Neural progenitor cell (in vitro differentiated cells): ENCODE measurements around the gene GNA15.

Source experiments
- EZH2 ChIP-seq: fragments of 200-600 bp; sonication (generic); IDR thresholded peaks from 2 replicates; pipeline ENCODE4 v1.6.1; 2017; ENCODE audit warnings: antibody characterized with exemption, mild to moderate bottlenecking, moderate library complexity
- TF ChIP-seq, protein P1 (sequence below): fragments of 200-600 bp; sonication (generic); IDR thresholded peaks from 2 replicates; pipeline ENCODE4 v1.5.1; 2017; ENCODE audit warnings: antibody characterized with exemption, mild to moderate bottlenecking

DNA sequence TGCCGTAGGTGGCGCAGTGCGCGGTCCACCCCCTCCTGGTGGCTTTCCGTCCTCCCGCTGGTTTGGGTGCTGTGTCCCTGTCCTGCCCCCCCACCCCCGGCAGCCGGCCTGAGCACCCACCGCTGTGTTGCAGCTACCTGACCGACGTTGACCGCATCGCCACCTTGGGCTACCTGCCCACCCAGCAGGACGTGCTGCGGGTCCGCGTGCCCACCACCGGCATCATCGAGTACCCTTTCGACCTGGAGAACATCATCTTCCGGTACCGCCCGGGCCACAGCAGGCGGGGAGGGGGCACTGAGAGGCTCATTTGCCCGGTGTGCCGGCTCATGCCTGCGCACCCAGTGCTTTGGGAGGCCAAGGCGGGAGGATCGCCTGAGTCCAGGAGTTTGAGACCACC lies 21.0 kb upstream of the GNA15 start:
- TF ChIP-seq EZH2: no peak
- TF ChIP-seq, protein P1, sequence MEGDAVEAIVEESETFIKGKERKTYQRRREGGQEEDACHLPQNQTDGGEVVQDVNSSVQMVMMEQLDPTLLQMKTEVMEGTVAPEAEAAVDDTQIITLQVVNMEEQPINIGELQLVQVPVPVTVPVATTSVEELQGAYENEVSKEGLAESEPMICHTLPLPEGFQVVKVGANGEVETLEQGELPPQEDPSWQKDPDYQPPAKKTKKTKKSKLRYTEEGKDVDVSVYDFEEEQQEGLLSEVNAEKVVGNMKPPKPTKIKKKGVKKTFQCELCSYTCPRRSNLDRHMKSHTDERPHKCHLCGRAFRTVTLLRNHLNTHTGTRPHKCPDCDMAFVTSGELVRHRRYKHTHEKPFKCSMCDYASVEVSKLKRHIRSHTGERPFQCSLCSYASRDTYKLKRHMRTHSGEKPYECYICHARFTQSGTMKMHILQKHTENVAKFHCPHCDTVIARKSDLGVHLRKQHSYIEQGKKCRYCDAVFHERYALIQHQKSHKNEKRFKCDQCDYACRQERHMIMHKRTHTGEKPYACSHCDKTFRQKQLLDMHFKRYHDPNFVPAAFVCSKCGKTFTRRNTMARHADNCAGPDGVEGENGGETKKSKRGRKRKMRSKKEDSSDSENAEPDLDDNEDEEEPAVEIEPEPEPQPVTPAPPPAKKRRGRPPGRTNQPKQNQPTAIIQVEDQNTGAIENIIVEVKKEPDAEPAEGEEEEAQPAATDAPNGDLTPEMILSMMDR: no peak
